RCC 7860 (cell line): ENCODE results near the gene FYN.
A peak's percentile ranks its signal among the peaks of the same experiment; 100 is the strongest.

Experiments used
- DNase-seq: peaks from one replicate; pipeline ENCODE4 v3.0.0-alpha.2; 2015; ENCODE audit warnings: low spot score
- FAIRE-seq: peaks from 2 replicates; lab custom pipeline; 2012; peaks lifted over from hg19 to GRCh38; lab: Jason Lieb, UNC

Gene FYN

DNA sequence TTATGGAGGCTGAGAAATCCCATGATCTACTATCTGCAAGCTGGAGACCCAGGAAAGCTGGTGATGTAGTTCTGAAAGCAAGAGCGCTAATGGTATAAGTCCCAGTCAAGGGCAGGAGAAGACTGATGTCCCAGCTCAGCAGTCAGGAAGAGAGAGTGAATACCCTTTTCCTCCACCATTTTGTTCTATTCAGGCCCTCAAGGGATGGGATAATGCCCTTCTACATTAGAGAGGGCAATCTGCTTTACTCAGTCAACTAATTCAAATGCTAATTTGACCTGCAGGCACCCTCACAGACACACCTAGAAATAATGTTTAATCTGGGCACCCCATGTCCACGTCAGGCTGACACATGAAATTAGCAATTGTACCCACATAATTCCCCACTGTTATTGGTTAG is 10.8 kb upstream of the FYN start:
- FAIRE-seq (no peak), DNase-seq (no peak)

DNA sequence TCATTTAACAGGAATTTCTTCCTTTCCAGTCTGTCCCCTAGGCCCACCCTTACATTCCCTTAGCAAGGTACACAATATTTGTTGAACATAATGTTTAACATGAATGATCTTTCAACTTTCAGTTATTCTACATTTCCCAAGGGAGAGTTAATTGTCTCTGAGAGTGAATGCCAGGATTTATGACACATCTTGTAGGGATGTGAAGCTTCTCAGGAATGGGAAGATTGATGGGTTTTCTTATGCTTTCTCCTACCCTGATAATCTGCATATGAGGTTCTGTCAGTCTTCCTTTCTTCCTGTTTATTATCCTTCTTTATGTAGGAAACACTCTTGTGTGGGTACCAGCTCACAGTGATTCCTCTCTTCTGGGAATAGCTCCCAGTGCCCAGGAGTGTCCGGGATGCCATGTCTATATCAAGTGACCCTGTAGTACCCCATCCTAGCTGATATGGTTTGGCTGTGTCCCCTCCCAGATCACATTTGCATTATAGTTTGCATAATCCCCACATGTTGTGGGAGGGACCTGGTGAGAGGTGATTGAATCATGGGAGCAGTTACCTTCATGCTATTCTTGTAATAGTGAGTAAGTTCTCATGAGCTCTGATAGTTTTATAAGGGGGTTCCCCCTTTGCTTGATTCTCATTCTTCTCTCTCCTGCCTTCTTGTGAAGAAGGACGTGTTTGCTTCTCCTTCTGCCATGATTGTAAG is 7.1 kb upstream of the FYN start:
- DNase-seq (peak; percentile 37), FAIRE-seq (no peak)

DNA sequence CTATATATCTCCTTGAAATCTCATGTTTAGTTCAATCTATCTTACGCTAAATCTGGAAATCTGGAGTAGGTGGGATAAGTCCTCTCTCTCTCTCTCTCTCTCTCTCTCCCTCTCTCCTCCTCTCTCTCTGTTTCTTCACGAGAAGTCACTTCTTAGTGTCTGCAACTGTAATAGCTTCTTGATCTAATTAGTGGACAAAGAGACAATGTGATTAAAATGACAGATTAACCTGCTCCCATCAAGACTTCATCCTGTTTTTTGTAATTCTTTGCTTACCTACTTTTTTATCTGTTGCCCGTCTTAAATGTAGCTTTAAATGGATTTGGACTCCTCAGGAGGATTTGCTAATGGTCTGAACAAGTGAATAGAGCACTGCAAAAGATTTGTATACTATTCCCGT is 2.5 kb upstream of the FYN start:
- DNase-seq (no peak), FAIRE-seq (no peak)

DNA sequence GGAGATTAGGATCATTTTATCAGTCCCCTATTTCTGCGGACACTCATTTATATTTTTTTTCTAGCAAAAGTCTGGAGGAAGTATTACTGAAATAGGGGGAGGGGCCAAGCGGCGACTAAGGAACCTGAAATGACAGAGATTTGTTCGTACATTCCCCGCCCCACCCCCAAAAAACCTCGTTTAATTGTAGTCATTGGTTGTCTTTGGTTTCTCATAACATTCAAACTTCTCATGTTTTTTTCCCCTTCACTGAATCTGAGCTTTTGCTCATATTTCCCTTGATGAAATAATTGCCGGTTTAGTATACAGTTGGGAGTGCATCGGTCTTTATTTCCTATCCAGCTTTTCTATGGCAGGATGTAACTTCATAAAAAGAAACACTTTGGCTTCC is 768 bp upstream of the FYN start:
- FAIRE-seq, result no peak
- DNase-seq, result no peak

DNA sequence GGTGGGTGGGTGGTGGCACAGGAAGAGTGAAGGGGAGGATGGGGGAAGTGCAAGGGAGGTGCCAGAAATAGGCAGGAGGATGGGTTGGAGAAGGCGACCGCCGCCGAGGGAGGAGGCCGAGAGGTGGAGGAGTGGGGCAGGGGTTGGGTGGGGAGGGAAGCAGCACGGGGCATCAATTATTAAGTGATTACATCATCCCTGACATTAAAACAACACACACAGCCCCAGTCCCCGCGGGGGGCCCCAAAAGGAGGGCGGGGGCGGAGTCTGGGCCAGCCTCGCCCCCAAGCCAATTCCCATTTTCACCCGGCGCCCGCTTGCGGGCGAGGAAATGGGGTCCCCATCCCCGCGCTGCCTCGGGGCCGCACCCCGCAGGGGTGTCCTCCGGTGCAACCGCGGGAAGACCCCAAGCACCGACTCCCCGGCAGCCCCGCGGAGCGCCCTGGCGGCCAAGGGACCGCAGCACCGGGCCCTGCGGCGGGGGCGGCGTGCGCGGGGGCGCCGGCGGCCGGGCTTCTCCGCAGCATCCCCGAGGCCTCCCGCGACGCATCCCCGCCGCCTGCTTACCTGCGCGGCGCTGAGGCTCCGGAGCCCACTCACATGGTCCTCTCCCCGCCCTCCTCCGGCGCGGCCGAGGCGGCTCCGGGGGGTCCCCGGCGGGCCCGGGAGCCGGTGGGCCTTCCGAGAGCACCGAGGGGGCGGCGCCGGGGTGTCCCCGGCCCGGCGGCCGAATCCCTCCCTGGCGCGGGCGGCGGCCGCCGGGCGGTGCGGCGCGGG is 663 bp downstream of the FYN start:
- FAIRE-seq (no peak), DNase-seq (no peak)

DNA sequence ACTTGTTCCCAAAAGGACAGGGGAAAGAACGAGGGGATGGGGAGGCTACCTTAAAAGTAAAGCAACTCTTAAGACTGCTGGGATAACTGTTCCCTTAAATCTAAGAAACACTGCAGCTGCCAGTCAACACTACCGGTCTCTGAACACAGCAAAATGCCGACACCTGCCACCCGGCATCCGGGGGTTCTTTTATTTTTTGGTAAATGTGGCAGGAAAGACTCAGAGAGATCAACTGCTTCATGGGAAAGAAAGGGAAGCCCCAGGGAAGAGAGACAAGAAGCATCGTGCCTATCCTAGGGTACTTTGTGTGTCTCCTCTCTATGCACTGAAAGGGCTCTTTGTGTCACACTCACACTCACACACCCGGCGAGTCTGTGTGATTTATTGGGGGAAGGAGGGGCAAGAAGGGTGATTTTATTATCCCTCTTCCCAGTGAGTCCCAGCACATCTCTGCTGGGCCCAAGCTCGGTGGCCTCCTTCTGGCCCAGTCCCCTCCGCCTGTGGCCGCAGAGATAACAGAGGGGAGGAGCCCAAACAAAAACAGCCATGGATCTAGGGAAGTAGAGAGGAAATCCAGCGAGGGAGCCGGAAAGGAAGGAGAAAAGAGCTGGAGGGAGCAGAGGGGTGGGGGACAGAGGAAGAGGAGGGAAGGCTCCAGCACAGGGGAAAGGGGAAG is 1.4 kb downstream of the FYN start:
- no peak for DNase-seq
- FAIRE-seq, result no peak

DNA sequence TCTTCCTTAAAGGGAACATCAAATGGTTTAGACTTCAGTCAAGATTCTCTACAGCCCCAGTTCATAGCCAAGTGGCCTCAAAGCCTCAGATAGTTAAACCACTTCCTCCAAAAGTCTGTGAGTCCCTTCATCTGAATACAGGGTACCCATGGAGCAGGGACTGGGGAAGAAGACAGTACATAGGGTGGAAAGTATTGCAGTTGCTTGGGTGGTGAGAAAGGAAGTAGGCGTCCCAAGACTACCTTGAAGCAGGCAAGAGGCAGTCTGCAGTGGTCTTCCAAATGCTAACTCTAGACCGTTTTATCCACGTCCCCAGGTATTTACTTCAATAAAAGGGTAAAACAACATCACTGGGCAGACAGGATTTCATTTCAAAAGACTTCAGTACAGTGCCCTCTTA is 2.0 kb downstream of the FYN start:
- no peak for DNase-seq
- no peak for FAIRE-seq

DNA sequence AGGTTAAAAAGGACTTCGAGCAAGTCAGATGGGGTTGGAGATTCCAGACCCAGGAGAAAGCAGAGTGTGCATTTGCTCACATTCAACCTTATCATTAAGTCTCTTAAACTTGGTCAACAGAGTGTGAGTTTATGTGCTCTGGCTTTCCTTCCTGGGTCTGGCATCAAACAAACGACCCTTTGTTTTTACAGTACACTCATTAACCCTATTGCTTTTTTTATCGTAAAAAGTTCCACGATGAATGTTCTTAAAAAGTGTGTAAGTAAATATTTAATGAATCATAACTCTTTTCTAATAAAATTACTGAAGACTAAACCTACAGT is 2.5 kb downstream of the FYN start:
- FAIRE-seq, result no peak
- no peak for DNase-seq

DNA sequence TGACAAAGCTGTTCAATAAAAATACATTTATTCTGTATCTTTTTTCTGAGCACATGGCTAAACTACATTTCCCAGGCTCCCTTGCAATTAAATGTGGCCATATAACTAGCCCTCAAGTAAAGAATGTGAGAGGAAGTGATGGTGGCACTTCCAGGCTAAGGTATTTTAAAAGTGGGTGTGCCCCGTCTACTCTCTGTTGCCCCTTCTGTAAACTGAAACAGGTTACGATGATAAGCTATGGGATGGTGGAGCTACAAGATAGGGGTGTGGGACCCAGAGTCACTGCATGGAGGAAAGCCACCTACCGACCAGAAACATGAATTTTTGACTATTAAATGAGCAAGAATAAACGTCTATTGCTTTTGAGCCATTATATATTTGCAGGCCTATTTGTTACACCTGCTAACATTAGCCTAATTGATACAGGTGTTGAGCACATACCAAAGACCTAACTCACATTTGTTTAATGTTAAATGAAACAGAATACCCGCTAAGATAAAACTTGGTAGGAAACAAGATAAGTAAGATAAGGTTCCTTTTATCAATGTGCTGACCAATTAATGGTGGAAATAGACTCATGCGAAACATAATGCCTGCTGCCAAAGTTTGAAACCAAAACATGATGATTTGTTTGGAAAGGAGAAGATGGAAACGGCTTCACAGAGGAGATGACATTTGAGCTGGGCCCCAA is 3.1 kb downstream of the FYN start:
- no peak for FAIRE-seq
- no peak for DNase-seq

DNA sequence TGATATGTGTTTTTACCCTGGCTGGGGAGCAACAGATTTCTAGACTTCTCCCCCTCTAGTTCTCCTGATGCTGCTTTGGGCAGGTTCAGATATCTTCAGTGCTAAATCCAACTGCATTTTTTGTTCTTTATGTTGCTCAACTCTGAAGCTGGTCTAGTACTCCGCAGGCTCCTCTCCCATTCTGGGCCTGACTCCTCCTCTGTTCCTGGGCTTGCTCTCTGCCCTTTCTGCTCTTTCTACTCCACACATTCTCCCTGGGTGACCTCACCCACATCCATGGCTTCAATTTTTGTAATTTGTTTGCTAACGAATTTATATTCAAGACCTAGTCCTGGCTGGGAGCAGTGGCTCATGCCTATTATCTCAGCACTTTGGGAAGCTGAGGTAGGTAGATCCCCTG is 6.4 kb downstream of the FYN start:
- no peak for DNase-seq
- FAIRE-seq, result no peak

DNA sequence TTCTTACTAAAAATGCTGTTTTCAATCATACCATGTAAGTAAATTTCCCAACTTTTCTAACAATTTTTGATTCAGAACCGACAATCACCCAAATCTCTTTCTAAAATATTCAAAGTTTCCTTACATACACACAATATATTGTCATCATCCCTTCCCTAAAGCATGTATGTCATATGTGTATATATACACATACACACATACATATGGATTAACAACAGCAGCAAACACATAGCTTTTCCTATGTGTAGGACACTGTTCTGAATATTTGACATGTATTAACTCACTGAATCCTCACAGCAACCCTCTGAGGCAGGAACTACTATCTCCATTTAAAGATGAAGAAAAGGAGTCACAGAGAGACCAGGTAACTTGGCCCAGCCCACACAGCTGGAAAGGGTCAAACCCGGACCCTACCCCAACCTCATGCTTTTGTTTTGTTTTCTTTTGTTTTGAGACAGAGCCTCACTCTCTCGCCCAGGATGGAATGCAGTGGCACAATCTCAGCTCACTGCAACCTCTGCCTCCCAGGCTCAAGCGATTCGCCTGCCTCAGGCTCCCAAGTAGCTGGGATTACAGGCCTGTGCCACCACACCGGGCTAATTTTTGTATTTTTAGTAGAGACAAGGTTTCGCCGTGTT is 7.2 kb downstream of the FYN start:
- DNase-seq (no peak), FAIRE-seq (no peak)

DNA sequence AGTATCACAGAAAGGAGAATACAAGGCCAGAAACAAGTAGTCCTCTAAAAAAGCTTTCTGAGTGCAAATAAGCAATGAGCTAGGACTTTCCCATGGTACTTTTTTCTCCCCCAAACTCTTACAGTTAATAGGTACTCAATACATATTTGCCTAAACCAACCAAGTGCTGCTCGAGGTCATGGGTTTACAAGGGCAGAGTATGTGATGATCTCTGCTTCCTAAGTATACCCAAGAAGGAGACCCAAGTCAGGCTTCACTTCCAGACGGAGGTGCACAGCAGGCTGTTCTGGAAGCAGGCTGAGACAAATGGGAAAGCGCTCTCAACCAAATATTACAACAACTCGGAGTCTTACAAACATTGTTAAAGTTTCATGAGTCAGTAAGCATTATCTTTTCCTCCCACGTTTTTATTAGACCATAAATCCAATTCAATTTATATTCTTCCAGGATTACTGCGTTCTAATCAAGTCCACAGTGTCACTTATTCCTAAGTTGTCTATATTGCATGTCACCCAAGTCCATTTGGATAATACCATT is 8.1 kb downstream of the FYN start:
- DNase-seq (no peak), FAIRE-seq (no peak)

DNA sequence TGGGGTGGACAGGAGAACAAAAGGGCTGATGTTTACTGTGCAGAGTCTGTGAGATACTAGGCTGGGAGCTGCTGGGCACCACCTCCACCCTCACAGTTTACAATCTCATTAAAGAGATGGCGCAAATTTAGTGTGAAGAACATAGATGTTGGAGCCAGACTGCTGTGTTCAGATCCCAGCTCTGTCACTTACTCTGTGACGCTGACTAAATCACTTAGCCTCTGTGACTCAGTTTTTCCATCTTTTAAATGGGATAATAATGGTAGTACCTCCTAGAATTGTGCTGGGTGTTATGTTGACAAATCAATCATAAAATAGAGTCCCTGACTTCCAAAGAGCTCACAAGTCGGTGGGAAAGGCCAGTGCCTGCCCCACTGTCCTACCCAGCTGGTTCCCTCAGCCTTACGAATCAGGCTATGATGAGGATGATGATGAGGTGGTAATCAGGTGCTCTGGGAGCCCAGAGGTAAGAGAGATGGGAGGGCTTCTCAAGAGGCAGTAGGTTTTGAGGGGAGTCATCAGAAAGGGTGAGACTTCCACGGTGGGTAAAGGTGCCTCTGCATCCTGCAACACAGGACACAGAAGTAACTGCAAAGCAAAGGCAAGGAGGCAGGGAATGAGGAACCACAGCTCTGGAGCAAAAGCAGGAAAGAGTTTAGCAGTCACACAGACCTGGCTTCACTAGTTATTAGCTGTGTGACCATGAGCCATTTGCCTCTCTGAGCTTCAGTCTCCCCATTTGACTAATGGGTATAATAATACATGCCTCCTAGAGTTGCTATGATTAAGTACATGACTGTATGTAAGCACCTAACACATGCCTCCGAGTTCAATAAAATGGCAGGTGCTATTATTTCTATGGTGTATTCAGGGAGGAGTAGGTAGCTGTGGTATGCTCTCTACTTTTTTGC is 8.9 kb downstream of the FYN start:
- no peak for DNase-seq
- FAIRE-seq, result no peak

DNA sequence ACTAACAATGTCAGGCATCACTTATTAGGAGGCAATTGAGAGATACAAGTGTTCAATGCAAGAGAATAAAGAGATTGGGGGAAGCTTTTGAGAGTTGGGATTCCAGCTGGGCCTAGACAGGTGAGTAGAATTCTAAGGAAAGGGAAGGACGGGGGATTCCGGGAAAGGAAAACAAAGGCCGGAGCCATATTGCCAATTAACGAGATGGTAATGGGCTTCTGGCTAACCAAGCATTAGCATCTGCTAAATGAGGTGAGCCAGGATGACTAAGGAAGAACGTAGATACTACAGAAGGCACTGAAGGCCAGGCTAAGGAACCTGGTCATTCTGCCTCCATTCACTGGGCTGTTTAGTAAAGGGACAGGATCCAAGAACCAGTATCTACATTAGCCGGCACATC is 10.5 kb downstream of the FYN start:
- DNase-seq, result no peak
- no peak for FAIRE-seq

DNA sequence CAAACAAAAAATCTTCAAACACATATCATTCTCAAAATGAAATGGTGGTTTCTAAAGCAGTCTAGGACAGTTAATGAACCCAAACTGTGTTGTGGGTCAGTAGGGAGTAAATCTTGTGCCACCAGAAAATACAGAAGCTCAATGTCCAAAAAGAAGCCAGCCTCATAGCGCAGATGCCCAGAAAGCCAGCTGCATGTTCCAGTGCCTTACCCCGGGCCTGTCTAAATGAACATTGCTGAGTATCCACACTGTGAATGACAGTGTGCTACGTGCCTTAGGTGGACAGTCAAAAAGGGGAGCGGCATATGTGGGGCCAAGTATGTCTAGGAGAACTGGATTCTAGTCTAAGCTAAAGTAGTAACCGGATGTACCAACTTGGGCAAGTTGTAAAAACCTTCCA is 10.9 kb downstream of the FYN start:
- FAIRE-seq (no peak), DNase-seq (no peak)

DNA sequence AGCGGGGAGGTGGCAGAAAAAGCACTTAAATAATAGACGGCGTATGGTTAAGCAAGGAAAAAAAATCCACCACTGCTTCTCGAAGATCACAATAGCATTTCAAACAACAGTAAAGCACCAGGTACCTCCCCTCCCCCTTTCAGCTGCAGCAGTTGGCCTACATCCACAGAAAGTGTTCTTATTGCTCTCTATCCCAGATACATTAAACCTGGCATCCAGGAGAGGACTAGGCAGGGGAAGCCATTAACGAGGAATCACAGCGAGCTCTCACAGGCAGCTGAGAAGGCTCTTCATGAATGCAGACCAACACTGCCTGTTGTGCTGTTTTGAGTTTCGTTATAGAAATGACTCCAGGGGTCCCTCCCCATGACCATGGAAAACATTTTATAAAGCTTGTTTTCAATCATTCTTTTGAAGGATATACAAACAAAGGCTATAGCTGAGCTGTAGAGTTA is 11.8 kb downstream of the FYN start:
- DNase-seq (no peak), FAIRE-seq (no peak)

DNA sequence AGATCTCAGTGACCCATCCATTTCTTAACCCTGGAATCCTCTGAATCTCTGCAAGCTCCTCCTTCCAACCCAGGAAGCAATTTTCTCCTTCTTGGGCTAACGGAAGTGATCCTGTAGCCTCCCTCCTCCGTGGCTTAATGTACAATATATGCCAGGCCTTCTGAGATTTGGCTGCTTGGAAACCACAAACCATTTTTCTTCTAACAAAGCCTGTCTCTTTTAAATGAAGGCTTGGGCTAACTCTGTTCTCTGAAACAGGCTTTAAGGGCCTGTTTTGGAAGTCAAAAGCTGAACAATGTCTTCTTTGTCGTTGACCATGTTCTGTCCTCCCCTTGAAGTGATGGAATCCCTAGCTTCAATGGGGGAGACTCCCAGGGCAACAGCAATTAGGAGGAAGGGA is 14.9 kb downstream of the FYN start:
- DNase-seq, result no peak
- FAIRE-seq, result no peak

DNA sequence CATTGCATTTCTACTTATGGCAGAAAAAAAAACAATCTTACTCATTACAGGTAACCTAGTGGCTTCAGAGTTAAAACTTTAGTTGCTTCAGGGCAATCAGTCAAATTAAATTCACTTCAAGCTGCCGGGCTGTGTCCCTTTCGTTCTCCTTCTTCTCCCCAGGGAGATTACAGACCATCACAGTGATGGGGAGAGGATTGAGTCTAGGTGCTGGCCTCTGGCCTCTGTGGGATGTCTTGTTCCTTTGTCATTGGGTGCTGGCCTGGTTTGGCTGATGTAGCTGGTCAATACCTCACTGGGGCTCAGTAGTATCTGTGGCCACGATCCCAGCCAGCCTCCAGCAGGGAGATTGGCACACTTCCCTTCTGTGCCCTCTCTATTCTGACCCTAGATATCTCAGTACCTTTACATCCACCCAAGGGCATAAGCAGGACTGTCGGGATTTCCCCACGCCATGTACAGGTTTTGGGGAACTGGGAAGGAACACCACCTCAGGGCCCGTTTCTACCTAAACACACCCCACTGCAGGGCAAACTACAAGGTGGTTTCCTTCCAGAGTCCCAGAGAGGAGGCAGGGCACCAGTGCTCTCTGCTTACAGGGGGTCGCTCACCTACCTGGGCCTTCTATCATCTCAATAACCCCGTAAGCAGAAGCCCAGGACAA is 15.4 kb downstream of the FYN start:
- FAIRE-seq, result no peak

DNA sequence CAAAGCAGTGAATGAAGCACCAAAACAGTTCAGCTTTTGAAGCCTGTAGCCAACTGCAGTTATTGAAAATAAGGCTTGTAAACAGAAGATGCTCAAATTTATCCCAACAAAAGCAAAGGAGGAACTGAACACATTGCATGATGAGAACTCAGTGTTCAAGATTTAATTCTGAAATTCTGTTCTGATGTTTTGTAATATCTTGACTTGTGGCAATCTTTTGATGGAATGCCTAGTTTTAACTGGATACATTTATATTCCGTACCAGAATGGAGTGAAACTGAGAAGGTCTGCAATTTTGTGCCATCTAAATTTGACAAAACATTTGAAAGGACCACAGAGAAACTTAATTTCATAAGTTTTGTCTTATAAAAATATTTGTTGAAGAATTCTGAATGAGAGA is 17.5 kb downstream of the FYN start:
- DNase-seq (no peak), FAIRE-seq (no peak)

More for the DNA sequence above, 15.4 kb downstream of the FYN start:
- DNase-seq, result no peak
